ENCODE measurements around the gene MRTFB. TPM values are rescaled to one million over a fixed set of nuclear protein-coding genes. Genes with fewer than 3 reads are reported as not detected.
A peak's percentile ranks its signal among the peaks of the same experiment; 100 is the strongest.

The MRTFB gene
- total and polyA plus RNA-seq, 2 of the 13 experiments (the other 11 are each of a cell fraction or from before 2014, with no cell fraction given), result 11.4 to 14.0 TPM

GRCh38 chr16:14285513-14286367 is 214.6 kb downstream of the MRTFB start (continued):
- TF ChIP-seq ZNF383 (CRISPR knock-in tag; IDR thresholded peaks at IDR 0.05; ENCODE audit: borderline replicate concordance) (peak; percentile 99), ZNF451 (CRISPR knock-in tag; IDR thresholded peaks at IDR 0.05) (peak; percentile 79; the same call in 1 of the 2 replicates), MXD1 (CRISPR knock-in tag; IDR thresholded peaks at IDR 0.05) (no peak; the same call in 1 of the 2 replicates), ZNF776 (CRISPR knock-in tag; IDR thresholded peaks at IDR 0.05) (peak; percentile 61; the same call in 1 of the 2 replicates), ZNF343 (CRISPR knock-in tag; IDR thresholded peaks at IDR 0.05) (peak; percentile 97), MEIS2 (CRISPR knock-in tag; IDR thresholded peaks at IDR 0.05) (peak; percentile 95), NFE2L1 (CRISPR knock-in tag; IDR thresholded peaks at IDR 0.05; ENCODE audit: borderline replicate concordance) (no peak), RFXAP (CRISPR knock-in tag; IDR thresholded peaks at IDR 0.05; ENCODE audit: borderline replicate concordance) (peak; percentile 86), JARID2 (CRISPR knock-in tag; IDR thresholded peaks at IDR 0.05; ENCODE audit: insufficient replicate concordance) (peak; percentile 72), ETV5 (CRISPR knock-in tag; IDR thresholded peaks at IDR 0.05; ENCODE audit: borderline replicate concordance) (peak; percentile 46), AKNA (CRISPR knock-in tag; IDR thresholded peaks at IDR 0.05; ENCODE audit: borderline replicate concordance) (peak; percentile 73; the same call in 1 of the 2 replicates), HOXA5 (CRISPR knock-in tag; IDR thresholded peaks at IDR 0.05) (peak; percentile 99), PITX1 (CRISPR knock-in tag; IDR thresholded peaks at IDR 0.05) (peak; percentile 81; the same call in 1 of the 2 replicates), ZBTB26 (CRISPR knock-in tag; IDR thresholded peaks at IDR 0.05; ENCODE audit: borderline replicate concordance) (peak; percentile 87), ZNF33A (CRISPR knock-in tag; IDR thresholded peaks at IDR 0.05; ENCODE audit: borderline replicate concordance) (peak; percentile 99; the same call in 1 of the 2 replicates), ZSCAN29 (CRISPR knock-in tag; conservative IDR thresholded peaks at IDR 0.05) (peak; percentile 93), FOSL1 (CRISPR knock-in tag; IDR thresholded peaks at IDR 0.05; ENCODE audit: borderline replicate concordance) (peak; percentile 11; the same call in 1 of the 2 replicates), SCMH1 (CRISPR knock-in tag; IDR thresholded peaks at IDR 0.05; ENCODE audit: borderline replicate concordance) (no peak), EEA1 (CRISPR knock-in tag; IDR thresholded peaks at IDR 0.05; ENCODE audit: borderline replicate concordance) (peak; percentile 88; the same call in 1 of the 2 replicates), PATZ1 (CRISPR knock-in tag; IDR thresholded peaks at IDR 0.05) (peak; percentile 69; the same call in 1 of the 2 replicates)

Data from HepG2 (cell line).